Keratinocyte (primary cell): ENCODE measurements around the gene FHIT. TPM values are rescaled to one million over a fixed set of nuclear protein-coding genes. Genes with fewer than 3 reads are reported as not detected.

Experiments
- DNase-seq: peaks from one replicate; pipeline ENCODE4 v3.0.0-alpha.2; 2011; ENCODE audit warnings: low read depth, missing footprints, low spot score
- FAIRE-seq: peaks from 2 replicates; lab custom pipeline; 2011; peaks lifted over from hg19 to GRCh38; lab: Jason Lieb, UNC
- H2AFZ ChIP-seq: 2 replicates; pipeline ENCODE4 v1.6.0; 2012; ENCODE audit warnings: low read length, control low read depth, inconsistent platforms; ENCODE audit not compliant: control insufficient read depth
- H3K27ac ChIP-seq: 2 replicates; pipeline ENCODE4 v1.5.1; 2011; ENCODE audit warnings: low read length; ENCODE audit not compliant: control insufficient read depth, insufficient read depth
- H3K27me3 ChIP-seq: 3 replicates; pipeline ENCODE4 v1.6.0; 2011; ENCODE audit warnings: low read length; ENCODE audit not compliant: control insufficient read depth, insufficient read depth; ENCODE audit errors: extremely low read depth
- H3K36me3 ChIP-seq, 2 experiments: 2 replicates in 1 of 2; 3 replicates in 1 of 2; pipeline ENCODE4 v1.5.1; 2011; ENCODE audit warnings: low read length in 2 of 2, mild to moderate bottlenecking in 1 of 2; ENCODE audit not compliant: control insufficient read depth in 2 of 2, insufficient read depth in 2 of 2; ENCODE audit errors: extremely low read depth in 1 of 2
- H3K4me1 ChIP-seq: 3 replicates; pipeline ENCODE4 v1.5.1; 2011; ENCODE audit warnings: low read length; ENCODE audit not compliant: control insufficient read depth, insufficient read depth; ENCODE audit errors: extremely low read depth
- H3K4me2 ChIP-seq: 3 replicates; pipeline ENCODE4 v1.6.0; 2011; ENCODE audit warnings: low read depth, low read length; ENCODE audit not compliant: control insufficient read depth, insufficient read depth; ENCODE audit errors: extremely low read depth
- H3K4me3 ChIP-seq, 3 experiments: fragments of 200-600 bp in 1 of 3; sonication (generic) in 1 of 3; 2 replicates in 2 of 3; 3 replicates in 1 of 3; pipeline ENCODE4 v1.5.1; 2011 to 2016; ENCODE audit warnings: low read length in 3 of 3, mild to moderate bottlenecking in 3 of 3, control low read depth in 2 of 3, inconsistent platforms in 1 of 3, low read depth in 1 of 3, mixed read lengths in 1 of 3, mixed run types in 1 of 3, moderate library complexity in 1 of 3; ENCODE audit not compliant: control insufficient read depth in 2 of 3, insufficient read depth in 2 of 3; ENCODE audit errors: extremely low read depth in 1 of 3
- H3K79me2 ChIP-seq: 2 replicates; pipeline ENCODE4 v1.6.0; 2012; ENCODE audit warnings: low read length; ENCODE audit not compliant: control insufficient read depth, insufficient read depth
- H3K9ac ChIP-seq: 3 replicates; pipeline ENCODE4 v1.6.0; 2011; ENCODE audit warnings: low read length; ENCODE audit not compliant: control insufficient read depth, insufficient read depth; ENCODE audit errors: extremely low read depth
- H3K9me1 ChIP-seq: 3 replicates; pipeline ENCODE4 v1.6.0; 2011; ENCODE audit warnings: low read length; ENCODE audit not compliant: control insufficient read depth, insufficient read depth; ENCODE audit errors: extremely low read depth
- H3K9me3 ChIP-seq: 2 replicates; pipeline ENCODE4 v1.5.1; 2012; ENCODE audit warnings: low read depth, low read length; ENCODE audit not compliant: control insufficient read depth
- H4K20me1 ChIP-seq: 3 replicates; pipeline ENCODE4 v1.6.0; 2011; ENCODE audit warnings: low read length; ENCODE audit not compliant: control insufficient read depth, insufficient read depth; ENCODE audit errors: extremely low read depth
- EZH2 ChIP-seq: IDR thresholded peaks from one replicate; pipeline ENCODE4 v1.6.1; 2012; ENCODE audit warnings: inconsistent platforms, mild to moderate bottlenecking, low read length, moderate library complexity
- dilution Hi-C: fragments of 300-500 bp; cut with MboI; formaldehyde crosslinking; loops from one replicate; pipeline ENCODE4 v1.7.0; 2020; ENCODE audit warnings: low sequenced_read_pairs; ENCODE audit not compliant: extremely low pct_ligation_motif_present
- polyA plus RNA-seq, 5 experiments: library from polyadenylated mRNA; depleted of rRNA in 3 of 5; stranded (reverse) in 3 of 5; stranded (forward) in 1 of 5; unstranded in 1 of 5; fragments of >200 nt; gene quantifications; 1 replicate in 1 of 5; 2 replicates in 3 of 5; 3 replicates in 1 of 5; pipeline versions ENCODE4 v1.2.1 to v1.2.3, GENCODE V29; 2011 to 2012; ENCODE audit warnings: missing spikeins in 2 of 5, low read depth in 1 of 5, low replicate concordance in 1 of 5
- TF ChIP-seq, protein P1 (sequence below), 3 experiments: IDR thresholded peaks in 1 of 3; conservative IDR thresholded peaks in 1 of 3; optimal IDR thresholded peaks in 1 of 3; 2 replicates in 2 of 3; 3 replicates in 1 of 3; pipeline versions ENCODE3 to v1.5.1; 2011; ENCODE audit warnings: low read length in 3 of 3, mild to moderate bottlenecking in 3 of 3, moderate library complexity in 2 of 3, control low read depth in 1 of 3, inconsistent platforms in 1 of 3; ENCODE audit not compliant: insufficient read depth in 2 of 3; ENCODE audit errors: extremely low read depth in 1 of 3

FHIT gene
- polyA plus RNA-seq, 1 donor (not counting 4 experiments of a cell fraction or from before 2014, with no cell fraction given): 2.2 TPM

DNA sequence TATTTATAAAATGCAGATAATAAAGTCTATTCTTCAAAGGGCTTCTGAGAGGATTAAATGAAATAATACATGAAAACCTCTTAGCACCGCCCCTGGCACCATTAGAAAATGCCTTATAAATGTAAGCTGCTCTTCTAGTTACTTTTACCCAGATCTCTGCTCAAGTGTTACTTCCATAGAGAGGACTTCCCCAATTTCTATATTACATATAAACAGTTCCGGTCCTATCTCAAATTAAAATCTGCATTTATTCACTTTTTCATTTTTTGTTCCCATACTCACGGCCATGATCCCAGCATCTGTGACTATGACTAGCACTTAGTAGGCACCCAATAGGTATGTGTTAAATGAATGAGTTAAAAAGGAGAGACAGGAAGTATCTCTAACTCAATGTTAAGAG is 1310.5 kb downstream of the FHIT start:
- Histone ChIP-seq H3K9ac (no peak overlapping the region), H3K27me3 (no peaks in the 10 kb centered on the region), H3K36me3 (no peaks in the 10 kb centered on the region), H2AFZ (no peak overlapping the region), H3K79me2 (no peaks in the 10 kb centered on the region), H3K4me2 (no peak overlapping the region), H3K27ac (no peak overlapping the region), H3K4me3 (no peak overlapping the region), H3K9me1 (no peaks in the 10 kb centered on the region), H3K9me3 (no peaks in the 10 kb centered on the region), H3K4me1 (no peaks in the 10 kb centered on the region), H4K20me1 (no peaks in the 10 kb centered on the region)
- FAIRE-seq: no peak
- dilution Hi-C loops: no loop called here
- DNase-seq: no peak
- TF ChIP-seq EZH2: no peak
- TF ChIP-seq, protein P1, sequence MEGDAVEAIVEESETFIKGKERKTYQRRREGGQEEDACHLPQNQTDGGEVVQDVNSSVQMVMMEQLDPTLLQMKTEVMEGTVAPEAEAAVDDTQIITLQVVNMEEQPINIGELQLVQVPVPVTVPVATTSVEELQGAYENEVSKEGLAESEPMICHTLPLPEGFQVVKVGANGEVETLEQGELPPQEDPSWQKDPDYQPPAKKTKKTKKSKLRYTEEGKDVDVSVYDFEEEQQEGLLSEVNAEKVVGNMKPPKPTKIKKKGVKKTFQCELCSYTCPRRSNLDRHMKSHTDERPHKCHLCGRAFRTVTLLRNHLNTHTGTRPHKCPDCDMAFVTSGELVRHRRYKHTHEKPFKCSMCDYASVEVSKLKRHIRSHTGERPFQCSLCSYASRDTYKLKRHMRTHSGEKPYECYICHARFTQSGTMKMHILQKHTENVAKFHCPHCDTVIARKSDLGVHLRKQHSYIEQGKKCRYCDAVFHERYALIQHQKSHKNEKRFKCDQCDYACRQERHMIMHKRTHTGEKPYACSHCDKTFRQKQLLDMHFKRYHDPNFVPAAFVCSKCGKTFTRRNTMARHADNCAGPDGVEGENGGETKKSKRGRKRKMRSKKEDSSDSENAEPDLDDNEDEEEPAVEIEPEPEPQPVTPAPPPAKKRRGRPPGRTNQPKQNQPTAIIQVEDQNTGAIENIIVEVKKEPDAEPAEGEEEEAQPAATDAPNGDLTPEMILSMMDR (optimal IDR thresholded peaks at IDR 0.05 in 1 of 3, IDR thresholded peaks at IDR 0.05 in 1 of 3, conservative IDR thresholded peaks at IDR 0.05 in 1 of 3; ENCODE audit: extremely low read depth in 1 of 3, insufficient read depth in 2 of 3, low read length in 3 of 3): no peak

DNA sequence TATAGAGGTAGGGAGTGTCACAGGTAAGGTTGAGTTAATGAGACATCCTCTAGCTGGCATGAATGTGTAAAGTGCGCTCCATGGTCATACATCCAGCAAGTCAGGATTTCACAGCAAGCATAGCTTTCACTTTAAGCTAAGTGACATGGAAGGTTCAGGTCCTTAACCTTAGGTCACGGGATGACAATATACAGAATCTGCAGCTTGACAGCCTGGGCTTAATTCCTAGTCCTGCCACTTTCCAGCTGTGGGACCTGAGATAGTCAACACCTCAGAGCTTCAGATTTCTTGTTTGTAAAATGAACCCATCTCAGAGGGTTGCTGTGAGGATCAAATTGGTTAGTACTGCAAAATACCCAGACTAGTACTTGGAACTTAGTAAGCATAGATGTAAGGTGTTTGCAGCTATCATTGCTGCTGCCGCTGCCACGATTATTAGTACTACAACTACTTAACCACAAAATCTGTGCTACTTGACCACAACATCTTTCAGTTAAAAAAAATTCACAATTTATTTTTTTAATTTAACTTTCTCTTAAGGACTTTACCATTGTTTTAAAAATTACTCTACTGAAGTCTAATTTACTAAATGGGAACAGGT is 1311.3 kb downstream of the FHIT start:
- Histone ChIP-seq H3K9ac (no peak overlapping the region), H3K36me3 (no peaks in the 10 kb centered on the region), H3K4me1 (no peaks in the 10 kb centered on the region), H3K27me3 (no peaks in the 10 kb centered on the region), H3K27ac (no peak overlapping the region), H3K4me2 (no peak overlapping the region), H2AFZ (no peak overlapping the region), H3K4me3 (no peak overlapping the region), H4K20me1 (no peaks in the 10 kb centered on the region), H3K9me3 (no peaks in the 10 kb centered on the region), H3K9me1 (no peaks in the 10 kb centered on the region), H3K79me2 (no peaks in the 10 kb centered on the region)
- DNase-seq: no peak
- no peak for FAIRE-seq
- dilution Hi-C loops: no loop called here
- TF ChIP-seq EZH2: no peak
- TF ChIP-seq, protein P1 (optimal IDR thresholded peaks at IDR 0.05 in 1 of 3, IDR thresholded peaks at IDR 0.05 in 1 of 3, conservative IDR thresholded peaks at IDR 0.05 in 1 of 3; ENCODE audit: extremely low read depth in 1 of 3, insufficient read depth in 2 of 3, low read length in 3 of 3): no peak
